A549 (cell line): ENCODE measurements around the gene EPHB1. TPM values are rescaled to one million over a fixed set of nuclear protein-coding genes. Genes with fewer than 3 reads are reported as not detected.

Experiments used
- ATAC-seq, 2 experiments: fragments of 200-7000 bp in 1 of 2; fragments of >200 bp in 1 of 2; cut with Nextera tagmentation in 1 of 2; cut with Tn5 transposase in 1 of 2; 3 replicates each; pipeline versions ENCODE4 v1.8.0 to v1.9.1; 2018 to 2020; ENCODE audit warnings: mild to moderate bottlenecking in 1 of 2, moderate library complexity in 1 of 2
- CTCF ChIA-PET: fragments of 300-600 bp; sonication (Branson Sonifier 250); formaldehyde crosslinking; extraction: SDS; loops from one replicate; lab custom pipeline; 2021; ENCODE audit warnings: antibody characterized with exemption, inconsistent platforms; lab: Yijun Ruan, JAX
- POLR2A ChIA-PET: fragments of 350-600 bp; formaldehyde crosslinking; extraction: SDS; loops from one replicate; lab custom pipeline; 2021; ENCODE audit warnings: antibody characterized with exemption, inconsistent platforms; lab: Yijun Ruan, JAX
- DNase-seq, 2 experiments: peaks; one replicate each; pipeline versions ENCODE4 v3.0.0 to v3.0.0-alpha.2; 2011 to 2016; ENCODE audit warnings: low read depth in 1 of 2, low spot score in 1 of 2
- FAIRE-seq: peaks from 2 replicates; lab custom pipeline; 2011; peaks lifted over from hg19 to GRCh38; lab: Jason Lieb, UNC
- H3K27ac ChIP-seq, 2 experiments: fragments of >200 bp; sonication (Bioruptor Twin); formaldehyde crosslinking; 3 replicates each; pipeline ENCODE4 v1.5.1; 2016 to 2017
- H3K4me1 ChIP-seq: fragments of >200 bp; sonication (Bioruptor Twin); formaldehyde crosslinking; 3 replicates; pipeline ENCODE4 v1.6.1; 2016
- H3K4me2 ChIP-seq: fragments of >200 bp; sonication (Bioruptor Twin); formaldehyde crosslinking; 3 replicates; pipeline ENCODE4 v1.6.1; 2016
- H3K4me3 ChIP-seq: fragments of >200 bp; sonication (Bioruptor Twin); formaldehyde crosslinking; 3 replicates; pipeline ENCODE4 v1.5.1; 2016
- H3K9me3 ChIP-seq: fragments of >200 bp; sonication (Bioruptor Twin); formaldehyde crosslinking; 3 replicates; pipeline ENCODE4 v1.6.1; 2016
- BHLHE40 ChIP-seq: IDR thresholded peaks from 2 replicates; pipeline ENCODE4 v1.6.1; 2012; ENCODE audit warnings: low read depth, low read length, inconsistent platforms
- CBX2 ChIP-seq: fragments of 200-600 bp; sonication (generic); IDR thresholded peaks from 2 replicates; pipeline ENCODE4 v1.6.1; 2016; ENCODE audit warnings: low read depth, mild to moderate bottlenecking, borderline replicate concordance
- CHD4 ChIP-seq: fragments of 200-600 bp; sonication (generic); IDR thresholded peaks from 2 replicates; pipeline ENCODE4 v1.6.1; 2016; ENCODE audit warnings: antibody characterized with exemption, mild to moderate bottlenecking, borderline replicate concordance
- EHF ChIP-seq: fragments of 250-450 bp; sonication (Bioruptor Pico); IDR thresholded peaks from 2 replicates; pipeline ENCODE4 v1.5.0; 2020; ENCODE audit warnings: mild to moderate bottlenecking
- EHMT2 ChIP-seq: fragments of 200-600 bp; sonication (generic); IDR thresholded peaks from 2 replicates; pipeline ENCODE4 v1.6.1; 2016; ENCODE audit warnings: antibody characterized with exemption, low read depth, mild to moderate bottlenecking, moderate library complexity
- FOSL2 ChIP-seq, 2 experiments: fragments of 450-650 bp in 1 of 2; fragments of >200 bp in 1 of 2; sonication (Bioruptor Twin) in 1 of 2; formaldehyde crosslinking; IDR thresholded peaks; 2 replicates each; pipeline versions ENCODE4 v1.5.0 to v1.6.1; 2016 to 2020; ENCODE audit warnings: mild to moderate bottlenecking in 1 of 2, moderate library complexity in 1 of 2
- FOXS1 ChIP-seq: fragments of 250-450 bp; sonication (Bioruptor Pico); IDR thresholded peaks from 2 replicates; pipeline ENCODE4 v1.5.0; 2020; ENCODE audit warnings: mild to moderate bottlenecking, moderate library complexity
- HOXB5 ChIP-seq: fragments of 250-450 bp; sonication (Bioruptor Pico); IDR thresholded peaks from 2 replicates; pipeline ENCODE4 v1.5.0; 2020; ENCODE audit warnings: mild to moderate bottlenecking, moderate library complexity
- KDM5A ChIP-seq: fragments of 200-600 bp; sonication (generic); IDR thresholded peaks from 2 replicates; pipeline ENCODE4 v1.6.1; 2016; ENCODE audit warnings: antibody characterized with exemption, mild to moderate bottlenecking
- MAZ ChIP-seq: fragments of 150-350 bp; IDR thresholded peaks from 2 replicates; pipeline ENCODE4 v1.6.1; 2014; ENCODE audit warnings: antibody characterized with exemption, low read depth, low read length, borderline replicate concordance
- RARB ChIP-seq: fragments of 250-450 bp; sonication (Bioruptor Pico); IDR thresholded peaks from 2 replicates; pipeline ENCODE4 v1.8.0; 2021; ENCODE audit warnings: mild to moderate bottlenecking, moderate library complexity
- TP53 ChIP-seq: fragments of 250-450 bp; sonication (Bioruptor Pico); IDR thresholded peaks from 2 replicates; pipeline ENCODE4 v1.5.0; 2021; ENCODE audit warnings: mild to moderate bottlenecking, moderate library complexity
- ZC3H11A ChIP-seq: fragments of 450-650 bp; IDR thresholded peaks from 2 replicates; pipeline ENCODE4 v1.6.1; 2014; ENCODE audit warnings: antibody characterized with exemption, mild to moderate bottlenecking
- WGBS: methylation state at CpG from one replicate; pipeline ENCODE4 v1.1.6; 2017; ENCODE audit errors: missing lambda C conversion rate; 5-methylcytosine and 5-hydroxymethylcytosine counted together
- polyA plus RNA-seq, 4 experiments: library from polyadenylated mRNA; depleted of rRNA in 3 of 4; stranded (reverse); fragments of >200 nt; fragmentation: RNase III in 1 of 4; extraction: RNeasy Plus Mini Kit Qiagen cat#74134 plus additional on column Dnase treatment in 1 of 4; gene quantifications; 2 replicates in 3 of 4; 3 replicates in 1 of 4; pipeline ENCODE4 v1.2.3, GENCODE V29; 2011 to 2017
- TF ChIP-seq, protein P1 (sequence below): IDR thresholded peaks from 2 replicates; pipeline ENCODE4 v1.6.1; 2012
- TF ChIP-seq, protein P2 (sequence below): fragments of >200 bp; sonication (Bioruptor Twin); formaldehyde crosslinking; IDR thresholded peaks from 3 replicates; pipeline ENCODE4 v1.5.1; 2016
- TF ChIP-seq, protein P3 (sequence below): fragments of 250-450 bp; sonication (Bioruptor Pico); IDR thresholded peaks from 2 replicates; pipeline ENCODE4 v1.5.0; 2021; ENCODE audit warnings: mild to moderate bottlenecking, moderate library complexity, borderline replicate concordance
- TF ChIP-seq, protein P4 (sequence below): fragments of 150-350 bp; IDR thresholded peaks from 2 replicates; pipeline ENCODE4 v1.6.1; 2014; ENCODE audit warnings: low read depth, mild to moderate bottlenecking, low read length
- TF ChIP-seq, protein P5 (sequence below): fragments of 200-600 bp; sonication (generic); IDR thresholded peaks from 2 replicates; pipeline ENCODE4 v1.6.1; 2016; ENCODE audit warnings: antibody characterized with exemption, mild to moderate bottlenecking, moderate library complexity
- TF ChIP-seq, protein P6 (sequence below): IDR thresholded peaks from 2 replicates; pipeline ENCODE4 v1.6.1; 2012
- TF ChIP-seq, protein P7 (sequence below): fragments of 250-450 bp; sonication (Bioruptor Pico); IDR thresholded peaks from 2 replicates; pipeline ENCODE4 v1.5.0; 2020; ENCODE audit warnings: low read depth, mild to moderate bottlenecking, moderate library complexity

EPHB1 gene
- polyA plus RNA-seq, 2 of the 4 experiments (the other 2 are of a cell fraction) = 0.18 to 0.21 TPM

DNA sequence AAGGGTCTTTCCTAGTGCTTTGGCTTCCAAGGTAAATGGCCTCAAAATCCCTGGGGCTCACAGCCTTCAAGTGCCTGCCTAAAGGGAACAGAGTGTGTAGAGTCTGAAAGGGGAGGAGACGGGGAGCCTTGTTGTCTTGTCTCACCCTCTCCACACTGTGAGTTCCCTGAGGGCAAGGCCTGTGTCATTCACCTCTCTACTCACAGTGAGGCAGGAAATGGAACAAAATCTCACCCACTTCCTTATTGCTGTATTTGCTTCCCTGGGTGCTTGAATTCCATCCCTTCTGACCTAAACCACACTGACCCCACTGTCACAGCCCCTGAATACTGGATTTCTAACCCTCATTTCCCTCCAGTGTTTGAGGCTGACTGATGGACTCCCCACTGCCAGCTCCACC lies 197.5 kb downstream of the EPHB1 start:
- ChIA-PET CTCF (no interaction called here), POLR2A (no interaction called here)
- WGBS = 29% methylated on average over 1 of the region's 1 CpG
- ATAC-seq (no peak), DNase-seq (no peak), FAIRE-seq (no peak)
- Histone ChIP-seq H3K4me1 (no peaks in the 10 kb centered on the region), H3K4me2 (no peak overlapping the region), H3K9me3 (no peaks in the 10 kb centered on the region), H3K27ac (no peak overlapping the region), H3K4me3 (no peak overlapping the region)
- TF ChIP-seq, protein P1, sequence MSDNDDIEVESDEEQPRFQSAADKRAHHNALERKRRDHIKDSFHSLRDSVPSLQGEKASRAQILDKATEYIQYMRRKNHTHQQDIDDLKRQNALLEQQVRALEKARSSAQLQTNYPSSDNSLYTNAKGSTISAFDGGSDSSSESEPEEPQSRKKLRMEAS = no peak
- TF ChIP-seq FOXS1 (CRISPR knock-in tag) = no peak

DNA sequence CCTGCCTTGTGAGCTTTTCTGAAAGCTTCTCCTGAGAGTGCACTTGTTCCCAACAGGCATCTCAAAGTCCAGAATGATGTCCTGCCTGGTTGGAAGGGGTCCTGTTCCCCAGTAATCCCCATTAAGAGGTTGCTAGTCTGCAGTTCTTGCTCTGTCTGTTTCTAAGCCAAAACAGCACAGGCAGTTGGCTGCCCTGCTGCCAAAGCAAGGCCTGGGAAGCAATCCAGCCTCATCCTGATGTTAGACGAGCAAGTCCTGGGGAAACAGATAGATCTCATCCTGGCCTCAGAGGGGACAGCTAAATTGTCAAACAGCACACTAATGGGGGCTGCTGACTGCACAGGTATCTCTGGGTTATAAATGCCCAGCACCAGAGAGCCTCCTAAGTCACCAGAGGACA lies 198.0 kb downstream of the EPHB1 start:
- no peak for TF ChIP-seq CBX2
- TF ChIP-seq ZC3H11A = no peak
- TF ChIP-seq KDM5A = no peak
- no peak for TF ChIP-seq HOXB5 (CRISPR knock-in tag)
- TF ChIP-seq, protein P2, sequence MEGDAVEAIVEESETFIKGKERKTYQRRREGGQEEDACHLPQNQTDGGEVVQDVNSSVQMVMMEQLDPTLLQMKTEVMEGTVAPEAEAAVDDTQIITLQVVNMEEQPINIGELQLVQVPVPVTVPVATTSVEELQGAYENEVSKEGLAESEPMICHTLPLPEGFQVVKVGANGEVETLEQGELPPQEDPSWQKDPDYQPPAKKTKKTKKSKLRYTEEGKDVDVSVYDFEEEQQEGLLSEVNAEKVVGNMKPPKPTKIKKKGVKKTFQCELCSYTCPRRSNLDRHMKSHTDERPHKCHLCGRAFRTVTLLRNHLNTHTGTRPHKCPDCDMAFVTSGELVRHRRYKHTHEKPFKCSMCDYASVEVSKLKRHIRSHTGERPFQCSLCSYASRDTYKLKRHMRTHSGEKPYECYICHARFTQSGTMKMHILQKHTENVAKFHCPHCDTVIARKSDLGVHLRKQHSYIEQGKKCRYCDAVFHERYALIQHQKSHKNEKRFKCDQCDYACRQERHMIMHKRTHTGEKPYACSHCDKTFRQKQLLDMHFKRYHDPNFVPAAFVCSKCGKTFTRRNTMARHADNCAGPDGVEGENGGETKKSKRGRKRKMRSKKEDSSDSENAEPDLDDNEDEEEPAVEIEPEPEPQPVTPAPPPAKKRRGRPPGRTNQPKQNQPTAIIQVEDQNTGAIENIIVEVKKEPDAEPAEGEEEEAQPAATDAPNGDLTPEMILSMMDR = no peak
- TF ChIP-seq, protein P3, sequence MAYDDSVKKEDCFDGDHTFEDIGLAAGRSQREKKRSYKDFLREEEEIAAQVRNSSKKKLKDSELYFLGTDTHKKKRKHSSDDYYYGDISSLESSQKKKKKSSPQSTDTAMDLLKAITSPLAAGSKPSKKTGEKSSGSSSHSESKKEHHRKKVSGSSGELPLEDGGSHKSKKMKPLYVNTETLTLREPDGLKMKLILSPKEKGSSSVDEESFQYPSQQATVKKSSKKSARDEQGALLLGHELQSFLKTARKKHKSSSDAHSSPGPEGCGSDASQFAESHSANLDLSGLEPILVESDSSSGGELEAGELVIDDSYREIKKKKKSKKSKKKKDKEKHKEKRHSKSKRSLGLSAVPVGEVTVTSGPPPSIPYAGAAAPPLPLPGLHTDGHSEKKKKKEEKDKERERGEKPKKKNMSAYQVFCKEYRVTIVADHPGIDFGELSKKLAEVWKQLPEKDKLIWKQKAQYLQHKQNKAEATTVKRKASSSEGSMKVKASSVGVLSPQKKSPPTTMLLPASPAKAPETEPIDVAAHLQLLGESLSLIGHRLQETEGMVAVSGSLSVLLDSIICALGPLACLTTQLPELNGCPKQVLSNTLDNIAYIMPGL = no peak
- TF ChIP-seq CHD4 = no peak
- TF ChIP-seq BHLHE40 = no peak
- TF ChIP-seq, protein P4, sequence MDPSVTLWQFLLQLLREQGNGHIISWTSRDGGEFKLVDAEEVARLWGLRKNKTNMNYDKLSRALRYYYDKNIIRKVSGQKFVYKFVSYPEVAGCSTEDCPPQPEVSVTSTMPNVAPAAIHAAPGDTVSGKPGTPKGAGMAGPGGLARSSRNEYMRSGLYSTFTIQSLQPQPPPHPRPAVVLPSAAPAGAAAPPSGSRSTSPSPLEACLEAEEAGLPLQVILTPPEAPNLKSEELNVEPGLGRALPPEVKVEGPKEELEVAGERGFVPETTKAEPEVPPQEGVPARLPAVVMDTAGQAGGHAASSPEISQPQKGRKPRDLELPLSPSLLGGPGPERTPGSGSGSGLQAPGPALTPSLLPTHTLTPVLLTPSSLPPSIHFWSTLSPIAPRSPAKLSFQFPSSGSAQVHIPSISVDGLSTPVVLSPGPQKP = no peak
- no peak for TF ChIP-seq EHF (CRISPR knock-in tag)
- POLR2A ChIA-PET = no interaction called here

DNA sequence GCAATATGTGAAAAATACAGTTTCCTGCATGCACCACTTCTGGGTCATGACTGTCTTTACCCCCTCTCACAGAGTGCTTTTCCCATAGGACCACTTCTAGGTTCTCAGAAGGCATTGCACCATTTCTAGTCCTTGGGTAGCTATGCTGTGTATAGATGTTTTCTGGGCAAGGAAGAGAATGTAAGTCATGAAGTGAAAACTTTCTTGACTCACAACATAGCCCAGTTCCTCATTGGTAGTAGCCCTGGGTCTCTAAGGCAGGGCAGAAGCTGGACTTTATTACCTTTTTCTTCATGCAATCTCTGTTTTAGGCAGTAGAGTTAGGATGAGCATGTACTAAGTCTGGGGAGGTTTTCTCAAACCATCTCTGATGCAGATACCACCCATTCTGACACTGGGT lies 203.1 kb downstream of the EPHB1 start:
- Histone ChIP-seq H3K4me2 (no peak overlapping the region), H3K4me3 (no peak overlapping the region), H3K4me1 (no peaks in the 10 kb centered on the region), H3K27ac (no peak overlapping the region), H3K9me3 (no peaks in the 10 kb centered on the region)
- FAIRE-seq (no peak), ATAC-seq (no peak), DNase-seq (no peak)
- ChIA-PET CTCF (no interaction called here), POLR2A (no interaction called here)
- TF ChIP-seq RARB (CRISPR knock-in tag) (no peak), EHF (CRISPR knock-in tag) (no peak), EHMT2 (no peak), TP53 (CRISPR knock-in tag) (no peak), FOSL2 (IDR thresholded peaks at IDR 0.05) (no peak), FOSL2 (CRISPR knock-in tag; IDR thresholded peaks at IDR 0.05) (no peak), MAZ (no peak)
- TF ChIP-seq, protein P3 = no peak
- TF ChIP-seq, protein P5, sequence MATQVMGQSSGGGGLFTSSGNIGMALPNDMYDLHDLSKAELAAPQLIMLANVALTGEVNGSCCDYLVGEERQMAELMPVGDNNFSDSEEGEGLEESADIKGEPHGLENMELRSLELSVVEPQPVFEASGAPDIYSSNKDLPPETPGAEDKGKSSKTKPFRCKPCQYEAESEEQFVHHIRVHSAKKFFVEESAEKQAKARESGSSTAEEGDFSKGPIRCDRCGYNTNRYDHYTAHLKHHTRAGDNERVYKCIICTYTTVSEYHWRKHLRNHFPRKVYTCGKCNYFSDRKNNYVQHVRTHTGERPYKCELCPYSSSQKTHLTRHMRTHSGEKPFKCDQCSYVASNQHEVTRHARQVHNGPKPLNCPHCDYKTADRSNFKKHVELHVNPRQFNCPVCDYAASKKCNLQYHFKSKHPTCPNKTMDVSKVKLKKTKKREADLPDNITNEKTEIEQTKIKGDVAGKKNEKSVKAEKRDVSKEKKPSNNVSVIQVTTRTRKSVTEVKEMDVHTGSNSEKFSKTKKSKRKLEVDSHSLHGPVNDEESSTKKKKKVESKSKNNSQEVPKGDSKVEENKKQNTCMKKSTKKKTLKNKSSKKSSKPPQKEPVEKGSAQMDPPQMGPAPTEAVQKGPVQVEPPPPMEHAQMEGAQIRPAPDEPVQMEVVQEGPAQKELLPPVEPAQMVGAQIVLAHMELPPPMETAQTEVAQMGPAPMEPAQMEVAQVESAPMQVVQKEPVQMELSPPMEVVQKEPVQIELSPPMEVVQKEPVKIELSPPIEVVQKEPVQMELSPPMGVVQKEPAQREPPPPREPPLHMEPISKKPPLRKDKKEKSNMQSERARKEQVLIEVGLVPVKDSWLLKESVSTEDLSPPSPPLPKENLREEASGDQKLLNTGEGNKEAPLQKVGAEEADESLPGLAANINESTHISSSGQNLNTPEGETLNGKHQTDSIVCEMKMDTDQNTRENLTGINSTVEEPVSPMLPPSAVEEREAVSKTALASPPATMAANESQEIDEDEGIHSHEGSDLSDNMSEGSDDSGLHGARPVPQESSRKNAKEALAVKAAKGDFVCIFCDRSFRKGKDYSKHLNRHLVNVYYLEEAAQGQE = no peak
- TF ChIP-seq, protein P6, sequence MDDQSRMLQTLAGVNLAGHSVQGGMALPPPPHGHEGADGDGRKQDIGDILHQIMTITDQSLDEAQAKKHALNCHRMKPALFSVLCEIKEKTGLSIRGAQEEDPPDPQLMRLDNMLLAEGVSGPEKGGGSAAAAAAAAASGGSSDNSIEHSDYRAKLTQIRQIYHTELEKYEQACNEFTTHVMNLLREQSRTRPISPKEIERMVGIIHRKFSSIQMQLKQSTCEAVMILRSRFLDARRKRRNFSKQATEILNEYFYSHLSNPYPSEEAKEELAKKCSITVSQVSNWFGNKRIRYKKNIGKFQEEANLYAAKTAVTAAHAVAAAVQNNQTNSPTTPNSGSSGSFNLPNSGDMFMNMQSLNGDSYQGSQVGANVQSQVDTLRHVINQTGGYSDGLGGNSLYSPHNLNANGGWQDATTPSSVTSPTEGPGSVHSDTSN = no peak
- TF ChIP-seq, protein P7, sequence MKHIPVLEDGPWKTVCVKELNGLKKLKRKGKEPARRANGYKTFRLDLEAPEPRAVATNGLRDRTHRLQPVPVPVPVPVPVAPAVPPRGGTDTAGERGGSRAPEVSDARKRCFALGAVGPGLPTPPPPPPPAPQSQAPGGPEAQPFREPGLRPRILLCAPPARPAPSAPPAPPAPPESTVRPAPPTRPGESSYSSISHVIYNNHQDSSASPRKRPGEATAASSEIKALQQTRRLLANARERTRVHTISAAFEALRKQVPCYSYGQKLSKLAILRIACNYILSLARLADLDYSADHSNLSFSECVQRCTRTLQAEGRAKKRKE = no peak

More for the DNA sequence above, 198.0 kb downstream of the EPHB1 start:
- 0% methylated on average over 1 of the region's 1 CpG for WGBS
- Histone ChIP-seq H3K4me1 (no peaks in the 10 kb centered on the region), H3K4me2 (no peak overlapping the region), H3K27ac (no peak overlapping the region), H3K9me3 (no peaks in the 10 kb centered on the region), H3K4me3 (no peak overlapping the region)
- FAIRE-seq = no peak
- CTCF ChIA-PET = no interaction called here
- no peak for DNase-seq
- ATAC-seq = no peak
